HG02938 (cell line): ENCODE measurements around the gene LIPC.

Experiments
- ATAC-seq: cut with Tn5 transposase; IDR thresholded peaks from one replicate; pipeline ENCODE4 v1.9.1; 2021; ENCODE audit warnings: mild to moderate bottlenecking, moderate library complexity; ENCODE audit not compliant: unreplicated experiment

Gene LIPC

DNA sequence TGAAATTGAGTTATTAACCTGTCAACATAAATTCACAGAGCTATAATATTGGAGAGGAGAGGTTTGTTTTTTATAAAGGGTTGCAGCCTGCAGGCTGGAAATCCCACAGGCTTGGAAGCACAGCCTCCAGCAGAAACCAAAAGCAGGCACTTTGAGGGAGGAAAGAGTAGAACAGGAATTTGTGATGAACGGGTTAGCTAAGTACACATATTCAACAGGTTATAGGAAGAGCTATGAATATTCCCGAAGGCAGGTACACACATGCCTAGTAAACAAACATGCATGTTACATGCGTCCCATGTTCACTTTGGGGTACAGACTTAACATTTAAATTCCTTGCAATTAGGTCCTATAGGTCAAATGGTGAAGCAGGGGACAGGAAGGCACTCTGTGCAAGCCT lies 25.9 kb upstream of the LIPC start:
- ATAC-seq: no peak

DNA sequence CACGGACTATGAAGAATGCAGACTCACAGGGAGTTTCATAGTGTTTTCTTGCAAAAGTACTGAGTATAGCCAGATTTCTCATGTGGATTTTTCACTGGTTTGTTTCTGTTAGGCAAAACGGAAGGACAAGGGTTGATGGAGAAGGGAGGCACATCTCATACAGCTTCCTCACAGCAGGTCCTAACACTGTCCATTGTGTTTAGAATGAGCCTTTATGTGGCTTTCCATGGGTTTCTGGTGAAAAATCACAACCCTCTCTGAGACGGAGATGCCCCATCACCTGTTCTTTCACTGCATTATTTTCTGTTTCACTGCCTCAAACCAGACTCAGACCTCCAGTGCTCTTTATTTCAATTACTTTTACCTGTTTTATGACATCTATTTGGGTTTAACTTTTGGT lies 25.0 kb upstream of the LIPC start:
- ATAC-seq: no peak

DNA sequence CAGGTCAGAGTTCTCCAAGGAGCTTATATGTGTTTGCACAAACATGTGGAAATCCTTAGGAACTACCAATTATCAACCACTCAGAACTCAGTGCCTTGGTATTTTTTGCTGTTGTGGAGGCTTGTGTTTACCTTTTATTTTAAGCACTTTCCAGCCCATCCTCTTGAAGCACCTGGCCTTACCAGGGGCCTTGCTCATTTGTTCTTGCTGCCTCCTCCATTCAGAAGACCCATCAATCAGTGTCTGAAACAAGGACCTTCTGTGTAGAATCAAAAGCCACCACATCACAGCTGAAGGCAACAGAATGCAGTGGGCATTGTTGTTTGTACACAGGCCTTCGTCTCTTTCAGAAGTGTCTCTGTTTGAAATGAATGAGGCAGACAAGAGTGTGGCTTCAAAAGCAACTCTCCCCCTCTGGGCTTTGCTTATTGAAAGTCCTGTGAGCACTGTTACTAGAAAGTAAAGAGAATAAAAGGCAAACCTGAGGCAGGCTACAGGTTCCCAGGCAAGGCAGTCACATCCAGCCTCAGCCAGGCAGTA lies 24.5 kb upstream of the LIPC start:
- ATAC-seq: no peak

DNA sequence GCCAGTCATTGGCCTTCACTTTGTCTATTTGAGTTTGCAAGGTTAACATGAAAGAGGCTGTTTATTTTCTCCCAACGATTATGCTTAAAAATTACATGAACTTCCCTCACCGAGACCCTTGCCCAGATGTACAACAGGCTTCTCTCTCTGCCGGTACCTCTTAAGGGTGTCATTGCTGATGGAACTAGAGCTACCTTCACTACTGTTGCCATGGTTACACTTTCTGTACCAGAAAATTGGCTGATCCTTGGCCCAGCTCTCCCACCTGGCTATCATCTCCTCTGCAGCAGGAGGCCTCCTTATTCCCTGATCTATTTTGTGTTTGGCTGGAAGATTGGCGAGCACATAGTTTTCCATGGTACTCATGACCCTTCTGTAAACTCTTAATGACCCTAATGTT lies 24.0 kb upstream of the LIPC start:
- no peak for ATAC-seq

DNA sequence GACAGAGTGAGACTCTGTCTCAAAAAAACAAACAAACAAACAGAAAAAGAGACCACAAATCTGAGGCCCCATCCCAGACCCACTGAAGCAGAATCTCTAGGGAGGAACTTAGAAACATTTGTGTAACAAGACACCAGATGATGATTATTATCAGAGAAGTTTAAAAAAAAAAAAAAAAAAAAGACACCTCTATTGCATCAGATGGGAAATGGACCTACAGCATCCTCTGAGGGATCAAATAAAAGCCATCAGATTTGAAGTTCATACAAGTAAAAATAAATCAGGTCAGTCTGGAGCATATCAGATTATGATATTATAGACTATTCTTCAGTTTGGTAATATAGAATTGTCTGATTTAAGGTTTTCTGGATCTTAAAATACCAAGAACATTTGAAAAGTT lies 21.9 kb upstream of the LIPC start:
- ATAC-seq: no peak

DNA sequence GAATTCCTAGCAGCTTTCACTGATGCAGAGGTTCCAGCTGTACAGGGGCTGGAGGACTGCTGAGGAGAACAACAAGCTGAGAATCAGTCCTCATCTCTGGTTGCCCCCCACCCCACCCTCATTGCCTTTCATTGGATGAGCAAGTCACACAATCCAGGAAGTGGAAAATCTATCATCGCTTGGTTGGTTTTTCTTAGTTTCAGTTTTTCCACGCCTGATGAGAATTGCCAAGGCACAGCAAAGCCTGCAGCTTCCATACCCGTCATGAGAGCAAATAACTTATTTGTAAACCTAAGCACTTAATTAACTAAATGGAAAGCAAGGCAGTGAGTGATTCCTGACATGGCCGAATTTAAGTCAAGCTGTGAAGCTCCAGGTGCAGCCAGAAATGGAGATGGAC lies 21.4 kb upstream of the LIPC start:
- ATAC-seq: no peak

DNA sequence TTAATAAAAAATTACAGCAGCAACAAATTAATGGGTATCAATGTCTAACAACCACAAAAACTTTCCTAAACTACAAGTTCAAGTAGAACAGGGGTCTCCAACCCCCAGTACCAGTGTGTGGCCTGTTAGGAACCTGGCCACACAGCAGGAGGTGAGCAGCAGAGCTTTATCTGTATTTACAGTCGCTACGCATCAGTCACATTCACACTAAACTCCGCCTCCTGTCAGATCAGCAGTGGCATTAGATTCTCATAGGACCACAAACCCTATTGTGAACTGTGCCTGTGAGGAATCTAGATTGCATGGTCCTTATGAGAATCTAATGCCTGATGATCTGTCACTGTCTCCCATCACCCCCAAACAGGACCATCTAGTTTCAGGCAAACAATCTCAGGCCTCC lies 18.5 kb upstream of the LIPC start:
- ATAC-seq: no peak

DNA sequence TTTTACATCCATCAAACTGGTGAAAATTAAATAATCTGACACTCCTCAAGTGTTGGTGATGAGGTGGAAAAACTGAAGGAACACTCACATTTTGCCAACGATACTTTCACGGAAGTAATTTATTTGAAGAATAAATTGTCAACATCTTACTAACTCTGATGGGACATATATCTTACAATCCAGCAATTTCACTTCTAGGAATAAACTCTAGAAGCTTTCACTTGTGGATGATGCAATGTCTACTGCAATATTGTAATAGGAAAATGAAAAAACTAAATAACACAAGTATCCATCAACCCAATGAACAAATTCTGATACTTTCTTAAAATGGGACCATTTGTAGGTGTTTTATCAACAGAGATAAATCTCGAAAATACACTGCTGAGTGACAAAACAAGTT lies 16.2 kb upstream of the LIPC start:
- no peak for ATAC-seq

DNA sequence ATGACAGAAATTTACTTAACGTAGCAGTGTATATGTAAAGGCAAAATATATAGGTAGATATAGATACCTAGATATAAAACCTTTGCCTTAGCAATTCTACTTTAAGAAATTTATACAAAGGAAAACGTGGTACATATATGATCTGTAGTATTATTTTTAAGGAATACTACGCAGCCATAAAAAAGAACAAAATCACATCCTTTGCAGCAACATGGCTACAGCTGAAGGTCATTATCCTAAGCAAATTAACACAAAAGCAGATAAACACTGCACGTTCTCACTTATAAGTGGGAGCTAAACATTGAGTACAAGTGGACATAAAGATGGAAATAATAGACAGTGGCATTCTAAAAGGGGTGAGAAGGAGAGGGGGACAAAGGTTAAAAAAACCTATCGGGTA lies 14.8 kb upstream of the LIPC start:
- no peak for ATAC-seq

DNA sequence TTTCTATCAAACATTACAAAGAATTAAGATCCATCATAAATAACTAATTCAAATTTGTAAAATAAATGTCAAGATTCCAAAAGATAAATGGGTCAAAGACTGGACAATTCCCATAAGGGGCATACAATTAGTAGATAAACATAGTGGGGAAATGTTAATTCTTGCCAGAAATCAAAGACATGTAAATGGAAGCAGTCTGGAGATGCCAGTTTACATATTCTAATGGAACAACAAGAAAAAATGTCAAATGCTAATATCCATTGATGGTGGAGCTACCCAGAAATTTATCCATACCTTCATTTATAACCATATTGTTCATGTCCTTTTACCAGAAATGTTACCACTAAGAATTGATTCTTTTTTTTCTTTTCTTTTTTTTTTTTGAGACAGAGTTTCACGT lies 13.7 kb upstream of the LIPC start:
- ATAC-seq: no peak

DNA sequence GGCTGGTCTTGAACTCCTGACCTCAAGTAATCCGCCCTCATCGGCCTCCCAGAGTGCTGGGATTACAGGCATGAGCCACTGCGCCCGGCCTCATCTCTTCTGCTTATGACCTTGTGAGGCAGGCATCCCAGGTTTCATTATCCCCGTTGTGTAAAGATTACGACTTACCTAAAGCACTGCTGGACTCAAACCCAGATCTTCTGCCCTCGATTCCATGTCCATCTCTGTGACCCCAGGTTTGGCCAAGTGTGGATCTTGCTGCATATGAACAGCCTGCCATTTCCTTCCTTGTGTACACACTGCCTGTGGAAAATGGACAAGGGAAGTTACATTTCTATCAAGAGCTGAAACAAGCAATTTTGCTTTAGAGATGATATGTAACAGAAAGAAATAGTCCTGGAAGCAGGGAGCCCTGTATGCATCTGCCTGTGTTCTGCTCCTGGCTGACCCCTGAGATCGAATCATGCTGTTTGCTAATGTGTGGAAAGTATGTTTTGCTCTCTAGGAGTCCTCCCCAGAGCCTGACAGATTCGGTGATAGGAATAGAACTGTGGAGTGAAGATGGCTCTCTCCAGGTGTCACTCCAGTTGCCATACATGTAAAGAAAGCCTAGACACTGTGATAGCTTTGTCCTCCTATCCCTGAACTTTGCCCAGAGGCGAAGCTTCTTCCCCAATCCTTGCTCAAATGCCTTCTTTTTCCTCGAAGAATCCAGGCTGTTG lies 11.8 kb upstream of the LIPC start:
- ATAC-seq: no peak

DNA sequence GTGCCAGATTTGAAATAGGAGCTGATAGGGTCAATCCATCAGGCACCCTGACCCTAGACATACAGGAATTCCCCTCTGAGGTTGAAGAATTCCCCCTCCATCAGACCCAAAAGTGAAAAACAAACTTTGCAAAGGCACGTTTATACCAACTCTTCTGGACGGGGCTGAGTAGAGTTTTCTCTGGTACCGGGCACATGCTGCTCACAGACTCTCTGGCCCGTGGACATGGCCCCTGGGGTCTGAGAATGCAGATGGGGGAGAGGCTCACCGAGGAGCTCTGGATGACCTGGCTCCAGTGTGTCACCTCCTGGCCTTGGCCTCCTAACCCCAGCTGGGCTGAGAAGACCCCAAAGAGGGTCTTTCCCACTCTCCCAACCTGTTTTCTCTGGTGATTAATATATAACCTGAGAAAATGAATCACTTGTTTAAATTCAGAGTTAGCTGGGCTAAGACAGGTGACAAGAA lies 11.2 kb upstream of the LIPC start:
- no peak for ATAC-seq

DNA sequence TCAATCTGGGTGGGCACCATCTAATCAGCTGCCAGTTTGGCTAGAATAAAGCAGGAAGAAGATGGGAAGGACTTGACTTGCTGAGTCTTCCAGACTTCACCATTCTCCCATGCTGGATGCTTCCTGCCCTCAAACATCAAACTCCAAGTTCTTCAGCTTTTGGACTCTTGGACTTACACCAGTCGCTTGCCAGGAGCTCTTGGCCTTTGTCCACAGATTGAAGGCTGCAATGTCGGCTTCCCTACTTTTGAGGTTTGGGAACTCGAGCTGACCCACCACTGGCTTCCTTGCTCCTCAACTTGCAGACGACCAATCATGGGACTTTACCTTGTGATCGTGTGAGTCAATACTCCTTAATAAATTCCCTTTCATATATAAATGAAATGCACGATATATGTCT lies 8.6 kb upstream of the LIPC start:
- ATAC-seq: no peak

DNA sequence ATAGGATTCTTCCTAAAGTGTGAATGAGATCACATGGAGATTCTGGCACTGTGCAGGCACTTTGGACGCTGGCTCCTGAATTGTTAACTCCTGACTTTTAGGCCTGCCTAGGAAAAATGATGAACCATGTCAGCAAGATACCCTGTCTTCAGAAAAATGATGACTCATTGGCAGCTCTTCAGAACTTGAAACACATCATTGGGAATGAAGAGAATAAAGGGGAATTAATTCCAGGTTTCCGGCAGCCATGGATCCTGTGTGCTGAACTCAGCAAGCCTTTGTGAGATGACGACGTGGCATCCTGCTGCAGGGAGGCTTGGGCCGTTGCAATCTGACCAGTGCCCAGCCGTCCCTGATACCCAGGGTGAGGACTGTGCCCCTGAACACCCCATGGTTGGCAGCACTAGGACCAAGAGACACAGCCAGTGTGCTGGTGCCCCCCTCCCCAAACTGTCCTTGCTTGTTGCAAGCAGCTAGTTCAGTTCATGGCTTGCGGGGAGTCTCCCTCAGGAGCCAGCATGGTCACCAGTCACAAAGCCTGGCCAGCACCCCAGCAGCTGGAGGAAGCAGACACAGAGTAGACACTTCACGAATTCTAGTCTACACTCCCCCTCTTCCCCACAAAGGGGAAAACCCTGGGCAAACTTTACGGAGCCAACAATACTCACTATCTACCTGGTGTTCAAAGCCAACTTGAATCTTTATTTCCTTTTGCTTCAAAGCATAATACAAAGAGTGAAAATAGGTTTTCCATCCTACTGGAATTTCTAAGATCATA lies 7.8 kb upstream of the LIPC start:
- ATAC-seq: no peak

DNA sequence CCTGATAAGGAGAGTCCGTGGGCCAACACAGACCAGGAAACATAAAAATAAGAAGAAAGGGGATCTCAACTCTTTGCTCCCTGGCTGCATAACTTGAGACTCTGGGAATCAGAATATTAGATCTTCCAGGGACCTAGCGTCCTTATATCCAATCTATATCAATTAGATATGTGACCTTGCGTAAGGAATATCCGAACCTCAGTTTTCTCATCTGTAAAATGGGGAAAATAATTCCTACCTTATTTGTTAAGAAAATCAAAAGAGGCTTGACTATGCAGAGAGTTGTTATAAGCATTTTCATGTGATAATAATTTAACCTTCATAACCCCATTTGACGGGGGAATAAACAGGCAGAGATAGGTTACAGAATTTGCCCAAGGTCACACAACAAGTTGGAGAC lies 7.1 kb upstream of the LIPC start:
- no peak for ATAC-seq

DNA sequence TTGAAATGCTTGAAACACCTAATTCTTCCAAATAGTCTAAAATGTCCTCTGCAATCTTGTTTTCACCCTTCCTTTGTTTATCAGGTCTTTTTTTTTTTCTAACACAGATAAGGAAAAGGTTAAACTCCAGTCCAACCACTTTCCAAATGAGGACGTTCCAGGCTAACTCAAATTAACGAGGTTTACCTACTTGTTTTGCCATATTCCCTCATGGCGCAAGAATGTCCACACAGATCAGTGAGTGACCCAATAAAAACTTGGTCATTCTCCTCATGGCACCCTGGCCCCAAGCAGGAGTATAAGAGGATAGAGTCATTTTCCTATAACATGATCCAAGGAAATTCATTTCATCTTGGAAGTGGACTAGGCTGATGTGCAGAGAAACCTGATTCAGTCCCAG lies 6.6 kb upstream of the LIPC start:
- no peak for ATAC-seq

DNA sequence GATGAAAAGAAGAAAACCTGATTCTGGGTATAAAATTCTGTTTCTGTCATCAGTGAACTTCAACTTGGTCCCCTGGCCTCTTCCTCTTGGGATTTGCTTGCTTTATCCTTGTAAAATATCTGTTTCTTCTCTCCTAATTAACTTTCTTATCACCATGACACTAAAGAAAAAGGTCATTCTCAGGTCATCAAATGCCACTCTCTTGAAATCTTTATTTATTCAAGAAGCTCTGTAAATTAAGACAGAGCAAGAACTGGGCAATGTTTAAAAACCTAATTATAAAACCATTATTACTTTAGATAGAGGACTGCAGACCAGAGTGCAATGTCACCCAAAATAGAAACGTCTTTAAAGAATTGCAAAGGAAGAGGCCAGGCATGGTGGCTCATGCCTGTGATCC lies 6.0 kb upstream of the LIPC start:
- ATAC-seq: no peak

DNA sequence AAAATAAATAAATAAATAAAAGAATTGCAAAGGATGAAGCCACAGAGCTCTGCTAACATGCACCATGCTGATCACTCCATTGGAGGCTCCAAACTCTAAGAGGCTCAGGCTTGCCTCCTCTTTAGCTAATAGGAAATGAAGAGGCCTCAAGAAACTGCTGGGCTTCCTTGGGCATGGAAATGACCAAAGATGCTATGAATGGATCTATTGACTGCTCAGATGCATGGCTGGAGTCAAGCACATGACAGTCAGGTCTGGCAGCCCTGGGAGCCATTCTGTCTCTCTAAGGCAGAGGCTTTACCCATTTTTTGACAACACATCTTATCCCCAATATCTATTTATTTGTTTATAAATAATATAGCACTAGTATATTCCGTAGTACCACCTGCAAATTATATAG lies 5.3 kb upstream of the LIPC start:
- ATAC-seq: no peak

DNA sequence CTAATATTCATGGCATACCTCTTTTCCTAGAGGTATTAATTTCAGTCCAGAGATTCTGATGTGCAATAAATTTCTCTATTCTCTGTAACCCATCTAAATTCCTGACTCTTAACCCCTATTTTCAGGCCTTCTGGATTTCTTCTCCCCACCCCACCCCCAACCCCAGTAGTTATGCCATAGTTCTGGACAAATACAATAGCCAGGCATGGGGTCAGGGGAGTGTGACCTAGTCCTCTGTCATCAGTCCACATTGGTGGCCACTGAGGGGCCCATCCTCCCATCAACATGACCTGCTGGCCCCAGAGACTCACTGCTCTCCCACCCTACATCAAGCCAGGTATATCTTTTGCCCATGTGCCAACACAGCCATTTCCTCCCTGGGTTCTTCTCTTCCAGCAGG lies 3.8 kb upstream of the LIPC start:
- ATAC-seq: no peak

DNA sequence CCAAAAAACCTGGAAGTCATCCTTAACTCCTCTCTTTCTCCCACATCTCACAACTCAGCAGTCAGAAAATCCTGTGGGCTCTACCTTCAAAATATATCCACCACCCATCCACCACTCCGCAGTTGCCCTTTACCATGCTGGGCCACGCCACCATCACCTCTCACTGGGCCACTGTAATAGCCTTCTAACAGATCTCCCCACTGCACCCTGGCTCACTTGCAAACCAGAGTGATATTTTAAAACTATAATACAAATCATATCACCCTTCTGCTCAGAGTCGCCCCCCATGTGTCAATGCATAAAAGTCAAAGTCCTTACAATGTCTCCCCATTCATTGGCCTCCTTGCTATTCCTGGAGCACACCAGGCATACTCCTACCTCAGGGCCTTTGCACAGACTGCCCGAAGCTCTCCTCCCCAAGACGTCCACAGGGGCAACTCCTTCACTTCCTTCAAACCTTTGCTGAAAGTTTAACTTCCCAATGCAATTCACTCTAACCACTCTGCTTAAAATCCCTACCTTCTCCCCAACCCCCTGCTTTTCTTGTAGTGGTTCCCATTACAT lies 1.5 kb upstream of the LIPC start:
- ATAC-seq: no peak

DNA sequence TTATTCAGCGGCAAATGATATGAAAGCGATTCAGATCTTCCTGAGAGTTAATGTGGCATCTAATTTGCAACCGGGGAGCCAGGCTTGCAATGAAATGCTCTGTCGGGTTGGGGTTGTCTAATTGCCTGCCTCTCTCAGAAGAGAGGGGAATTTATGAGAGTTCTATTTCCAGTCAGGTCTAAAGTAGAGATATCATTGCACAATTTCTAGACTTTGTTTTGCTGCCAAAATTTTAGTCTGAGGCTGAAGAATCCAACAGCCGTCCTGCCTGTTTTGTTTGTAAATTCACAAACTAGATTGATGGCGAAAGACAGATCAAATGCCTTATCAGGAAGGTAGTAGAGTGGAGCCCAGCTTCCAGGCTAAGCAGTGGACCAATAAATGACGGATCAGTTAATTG lies 610 bp downstream of the LIPC start:
- no peak for ATAC-seq
